ENCODE results near the gene INVS.
"Not testable (repeated sequence)": the region's sequence is repeated elsewhere in the genome, so short reads cannot be mapped to it uniquely, and the experiment has no call there.

The INVS gene

DNA sequence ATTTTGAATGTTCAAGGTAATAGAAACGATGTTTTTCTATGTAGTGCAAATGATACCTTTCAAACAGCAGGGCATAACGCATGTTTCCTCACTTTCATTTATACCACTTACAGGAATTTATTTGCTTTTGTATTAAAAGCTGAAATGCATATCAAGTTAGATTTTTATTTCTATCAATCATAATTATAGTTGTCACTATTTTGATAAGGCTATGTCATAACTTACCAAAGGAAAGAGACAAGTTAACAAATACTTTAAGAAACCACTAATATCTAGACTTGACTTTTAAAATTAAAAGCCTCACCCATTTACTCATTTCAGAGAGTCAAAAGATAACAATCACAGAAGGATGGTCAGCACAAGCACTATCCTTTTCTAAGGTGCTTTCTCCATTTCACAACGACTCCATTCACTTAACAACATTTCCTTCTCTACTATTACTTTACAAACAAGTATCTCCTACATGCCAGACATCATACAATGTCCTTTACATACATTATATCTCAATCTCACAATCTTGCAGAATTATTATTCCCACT lies 12.9 kb upstream of the INVS start:
- no peak overlapping the region for H3K4me3 ChIP-seq
- DNase-seq (ENCODE audit: low spot score): no peak
- H3K27ac ChIP-seq: no peak overlapping the region
- no peak for TF ChIP-seq CTCF (IDR thresholded peaks at IDR 0.05)

GRCh38 chr9:100087218-100087617 lies 11.8 kb upstream of the INVS start:
- no peak for TF ChIP-seq CTCF (IDR thresholded peaks at IDR 0.05)

DNA sequence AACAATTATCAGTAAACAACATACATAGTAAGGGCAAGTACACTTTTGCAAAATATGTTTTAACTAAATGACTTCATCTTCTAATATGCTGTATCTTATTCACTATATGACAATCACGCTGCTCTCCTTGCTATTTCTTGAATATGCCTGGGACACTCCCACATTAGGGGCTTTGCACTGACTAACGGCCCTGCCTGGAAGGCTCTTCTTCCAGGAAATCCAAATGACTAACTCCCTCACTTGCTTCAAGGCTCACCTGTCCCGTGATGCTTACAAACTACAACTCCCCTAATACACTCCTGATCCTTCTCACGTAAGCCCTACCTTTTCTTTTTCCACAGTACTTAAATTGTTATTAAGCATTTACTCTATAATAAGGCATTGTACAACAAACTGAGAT lies 10.8 kb upstream of the INVS start:
- Histone ChIP-seq H3K4me3 (no peak overlapping the region), H3K27ac (no peak overlapping the region)
- no peak for DNase-seq (ENCODE audit: low spot score)
- no peak for TF ChIP-seq CTCF (IDR thresholded peaks at IDR 0.05)

More at GRCh38 chr9:100087218-100087617, 11.8 kb upstream of the INVS start:
- DNase-seq (ENCODE audit: low spot score): no peak
- no peak overlapping the region for H3K27ac ChIP-seq
- H3K4me3 ChIP-seq: no peak overlapping the region

DNA sequence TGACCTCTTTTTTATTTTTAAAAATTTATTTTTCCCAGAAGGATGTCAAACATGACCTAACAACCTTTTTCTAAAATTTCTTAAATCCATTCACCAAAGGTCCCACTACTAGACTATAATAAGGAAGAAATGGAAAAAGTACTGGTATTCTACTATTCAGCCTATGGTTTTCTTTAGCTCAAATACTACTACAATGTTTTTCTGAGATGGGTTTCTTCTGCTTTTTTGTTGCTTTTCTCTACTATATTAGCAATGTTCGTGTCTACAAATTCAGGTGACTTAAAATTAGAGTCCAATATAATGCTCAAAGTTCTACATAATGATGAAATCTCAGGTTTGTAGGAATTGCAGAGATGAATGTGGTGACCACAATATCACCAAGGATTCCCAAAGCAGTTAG lies 8.2 kb upstream of the INVS start:
- H3K27ac ChIP-seq: no peak overlapping the region
- H3K4me3 ChIP-seq: no peak overlapping the region
- DNase-seq (ENCODE audit: low spot score): no peak
- TF ChIP-seq CTCF (IDR thresholded peaks at IDR 0.05): no peak

DNA sequence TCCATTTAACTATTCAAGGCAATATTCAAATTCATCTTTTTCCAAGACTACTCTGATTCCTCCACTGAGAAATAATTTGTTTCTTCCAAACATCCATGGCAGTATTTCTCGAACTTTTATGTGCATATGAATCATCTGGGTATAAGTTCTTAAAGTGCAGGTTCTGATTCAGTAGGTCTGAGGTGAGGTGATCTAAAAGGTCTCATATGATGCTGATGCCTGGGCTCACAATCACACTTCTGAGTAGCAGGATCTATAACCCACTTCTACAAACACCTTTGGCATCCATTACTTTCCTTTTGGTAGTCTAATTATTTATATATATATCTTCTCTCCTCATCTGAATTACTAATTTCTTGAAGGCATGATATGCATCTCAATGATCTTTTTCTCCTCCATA lies 7.4 kb upstream of the INVS start:
- H3K27ac ChIP-seq: no peak overlapping the region
- no peak for TF ChIP-seq CTCF (IDR thresholded peaks at IDR 0.05)
- H3K4me3 ChIP-seq: no peak overlapping the region
- DNase-seq (ENCODE audit: low spot score): no peak

DNA sequence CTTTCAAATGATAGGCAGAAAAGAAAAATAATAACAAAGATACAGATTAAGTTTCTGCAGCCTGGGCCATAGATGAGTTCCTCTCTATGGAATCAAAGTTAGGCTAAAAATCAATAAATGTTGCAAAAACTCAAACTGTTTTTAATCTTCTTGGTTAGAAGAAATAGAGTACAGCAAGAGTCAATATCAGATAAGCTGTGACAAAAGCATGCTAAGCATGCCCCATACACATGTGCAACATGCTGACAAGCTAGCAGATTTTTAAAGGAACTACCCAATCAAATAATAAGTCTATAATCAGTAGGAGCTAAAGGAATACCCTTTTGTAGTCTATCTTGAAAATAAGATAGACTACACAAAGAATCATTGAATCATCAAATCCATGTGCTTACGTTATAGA lies 7.0 kb upstream of the INVS start:
- TF ChIP-seq CTCF (IDR thresholded peaks at IDR 0.05): no peak
- no peak overlapping the region for H3K27ac ChIP-seq
- DNase-seq (ENCODE audit: low spot score): no peak
- H3K4me3 ChIP-seq: no peak overlapping the region

- not testable (repeated sequence) for H3K27ac ChIP-seq; H3K4me3 ChIP-seq; DNase-seq (ENCODE audit: low spot score)
Observed at GRCh38 chr9:100094411-100094810, 4.6 kb upstream of the INVS start.

Measured in coronary artery (tissue), 2 donors.